Neural cell (in vitro differentiated cells): ENCODE results near the gene MAGOHB. TPM values are rescaled to one million over a fixed set of nuclear protein-coding genes. Genes with fewer than 3 reads are reported as not detected.
A peak's percentile ranks its signal among the peaks of the same experiment; 100 is the strongest.
"Not testable (repeated sequence)": the region's sequence is repeated elsewhere in the genome, so short reads cannot be mapped to it uniquely, and the experiment has no call there.

Source experiments
- H2AFZ ChIP-seq: fragments of 200-600, 300-800 bp; sonication (generic), shearing (Covaris generic); 2 replicates; pipeline ENCODE4 v1.6.0; 2014; ENCODE audit warnings: low read depth, mild to moderate bottlenecking, antibody characterized with exemption, low read length, moderate library complexity
- H3F3A ChIP-seq: fragments of 200-600 bp; shearing (Covaris generic); 2 replicates; pipeline ENCODE4 v1.6.1; 2016; ENCODE audit warnings: mild to moderate bottlenecking, moderate library complexity, mixed read lengths, antibody characterized with exemption, low read length; ENCODE audit not compliant: insufficient read depth, poor library complexity, severe bottlenecking
- H3K27ac ChIP-seq: fragments of 200-600, 300-800 bp; sonication (generic), shearing (Covaris generic); 2 replicates; pipeline ENCODE4 v1.5.1; 2014; ENCODE audit warnings: mild to moderate bottlenecking, low read length, moderate library complexity
- H3K27me3 ChIP-seq: fragments of 300-800, 200-600 bp; sonication (generic), shearing (Covaris generic); 2 replicates; pipeline ENCODE4 v1.6.0; 2014; ENCODE audit warnings: mild to moderate bottlenecking, low read depth, low read length, moderate library complexity; ENCODE audit not compliant: insufficient read depth
- H3K36me3 ChIP-seq: fragments of 300-800, 200-600 bp; sonication (generic), shearing (Covaris generic); 2 replicates; pipeline ENCODE4 v1.5.1; 2014; ENCODE audit warnings: mild to moderate bottlenecking, antibody characterized with exemption, low read length, moderate library complexity; ENCODE audit not compliant: insufficient read depth
- H3K4me2 ChIP-seq: fragments of 300-800, 200-600 bp; sonication (generic), shearing (Covaris generic); 2 replicates; pipeline ENCODE4 v1.6.0; 2014; ENCODE audit warnings: mild to moderate bottlenecking, low read length
- H3K4me3 ChIP-seq: fragments of 300-800, 200-600 bp; sonication (generic), shearing (Covaris generic); 2 replicates; pipeline ENCODE4 v1.5.1; 2014; ENCODE audit warnings: mild to moderate bottlenecking, low read length, moderate library complexity
- H3K79me2 ChIP-seq: fragments of 200-600 bp; shearing (Covaris generic); replicated peaks from 2 replicates; pipeline ENCODE4 v1.6.0; 2014; ENCODE audit warnings: mild to moderate bottlenecking, low read length, moderate library complexity; ENCODE audit not compliant: insufficient read depth
- H3K9ac ChIP-seq: fragments of 300-800, 200-600 bp; sonication (generic), shearing (Covaris generic); 2 replicates; pipeline ENCODE4 v1.6.1; 2016; ENCODE audit warnings: mild to moderate bottlenecking, low read length, mixed read lengths
- H3K9me2 ChIP-seq: fragments of 200-600 bp; shearing (Covaris generic); 2 replicates; pipeline ENCODE4 v1.6.1; 2016; ENCODE audit warnings: mild to moderate bottlenecking, low read length, mixed read lengths; ENCODE audit not compliant: insufficient read depth
- H3K9me3 ChIP-seq: fragments of 200-600, 300-800 bp; sonication (generic), shearing (Covaris generic); 2 replicates; pipeline ENCODE4 v1.6.1; 2016; ENCODE audit warnings: mild to moderate bottlenecking, mixed run types, low read length, moderate library complexity, mixed read lengths
- H4K20me1 ChIP-seq: fragments of 200-600 bp; shearing (Covaris generic); 2 replicates; pipeline ENCODE4 v1.6.1; 2016; ENCODE audit warnings: mild to moderate bottlenecking, mixed run types; ENCODE audit not compliant: insufficient read depth
- CTCF ChIP-seq: fragments of 450-650 bp; IDR thresholded peaks from 2 replicates; pipeline ENCODE4 v1.5.1; 2014; ENCODE audit warnings: antibody characterized with exemption, mild to moderate bottlenecking, moderate library complexity; ENCODE audit not compliant: poor library complexity, severe bottlenecking
- EP300 ChIP-seq: fragments of 450-650 bp; conservative IDR thresholded peaks from 2 replicates; pipeline ENCODE4 v1.6.1; 2014; ENCODE audit warnings: antibody characterized with exemption, mild to moderate bottlenecking, moderate library complexity; ENCODE audit not compliant: poor library complexity, severe bottlenecking
- EZH2 ChIP-seq: fragments of 200-600, 300-800 bp; shearing (Covaris generic), sonication (generic); IDR thresholded peaks from 2 replicates; pipeline ENCODE4 v1.6.1; 2014; ENCODE audit warnings: antibody characterized with exemption, low read length, borderline replicate concordance, mild to moderate bottlenecking; ENCODE audit not compliant: insufficient read depth, poor library complexity, severe bottlenecking
- MXI1 ChIP-seq: fragments of 450-650 bp; conservative IDR thresholded peaks from 2 replicates; pipeline ENCODE4 v1.6.1; 2014; ENCODE audit warnings: antibody characterized with exemption, mild to moderate bottlenecking; ENCODE audit not compliant: poor library complexity, severe bottlenecking
- POLR2AphosphoS5 ChIP-seq: IDR thresholded peaks from 2 replicates; pipeline ENCODE4 v1.6.1; 2012
- RAD21 ChIP-seq: fragments of 450-650 bp; conservative IDR thresholded peaks from 2 replicates; pipeline ENCODE4 v1.6.1; 2014; ENCODE audit warnings: antibody characterized with exemption, mild to moderate bottlenecking, moderate library complexity
- REST ChIP-seq: IDR thresholded peaks from 2 replicates; pipeline ENCODE4 v1.6.1; 2012; ENCODE audit warnings: borderline replicate concordance
- SMC3 ChIP-seq: fragments of 450-650 bp; conservative IDR thresholded peaks from 2 replicates; pipeline ENCODE4 v1.6.1; 2014; ENCODE audit warnings: antibody characterized with exemption, mild to moderate bottlenecking, moderate library complexity; ENCODE audit not compliant: poor library complexity
- TAF1 ChIP-seq: IDR thresholded peaks from 2 replicates; pipeline ENCODE4 v1.6.1; 2012; ENCODE audit warnings: low read depth
- polyA plus RNA-seq: library from polyadenylated mRNA; depleted of rRNA; stranded (reverse); fragments of >200 nt; gene quantifications from 2 replicates; pipeline ENCODE4 v1.2.3, GENCODE V29; 2014

The MAGOHB gene
- polyA plus RNA-seq, 1 donor from 2014 or later, result 43.3 TPM

- Histone ChIP-seq H3K36me3 (no peaks in the 10 kb centered on the region), H3K4me3 (no peak overlapping the region), H3K79me2 (no peaks in the 10 kb centered on the region), H3K27ac (no peak overlapping the region), H3K4me2 (no peak overlapping the region), H3K9me2 (no peaks in the 10 kb centered on the region), H3K9me3 (no peaks in the 10 kb centered on the region), H3K27me3 (no peaks in the 10 kb centered on the region), H4K20me1 (no peaks in the 10 kb centered on the region), H3K9ac (no peak overlapping the region), H2AFZ (no peak overlapping the region), H3F3A (no peaks in the 10 kb centered on the region)
- TF ChIP-seq RAD21, result no peak
These were observed 30.7 kb downstream of the MAGOHB start for GRCh38 chr12:10582704-10583103.

- H3K9me3 ChIP-seq, H3K4me2 ChIP-seq, H3K27ac ChIP-seq, H3K27me3 ChIP-seq, H3K9ac ChIP-seq, H3K9me2 ChIP-seq, H2AFZ ChIP-seq, H3K79me2 ChIP-seq, H3K4me3 ChIP-seq, H3F3A ChIP-seq, H3K36me3 ChIP-seq, H4K20me1 ChIP-seq: not testable (repeated sequence)
These were observed 31.3 kb downstream of the MAGOHB start for GRCh38 chr12:10582133-10582532.

- no peaks in the 10 kb centered on the region for H3K36me3 ChIP-seq
- H3F3A ChIP-seq, result no peaks in the 10 kb centered on the region
- no peak overlapping the region for H3K4me2 ChIP-seq
- no peaks in the 10 kb centered on the region for H3K9me2 ChIP-seq
- no peaks in the 10 kb centered on the region for H3K27me3 ChIP-seq
- H3K27ac ChIP-seq, result no peak overlapping the region
- H4K20me1 ChIP-seq, result no peaks in the 10 kb centered on the region
- H3K79me2 ChIP-seq, result no peaks in the 10 kb centered on the region
- H3K4me3 ChIP-seq, result no peak overlapping the region
- no peak for TF ChIP-seq MXI1
- TF ChIP-seq POLR2AphosphoS5, result peak; percentile 29
- TF ChIP-seq EZH2, result no peak
- no peak for TF ChIP-seq CTCF
- peak; percentile 37 for TF ChIP-seq REST
- TF ChIP-seq EP300, result peak; percentile 83
- TF ChIP-seq SMC3, result no peak
- no peak for TF ChIP-seq TAF1
- TF ChIP-seq RAD21, result no peak
- H3K9ac ChIP-seq, result no peak overlapping the region
- H2AFZ ChIP-seq, result no peak overlapping the region
- no peaks in the 10 kb centered on the region for H3K9me3 ChIP-seq
These were observed 39.1 kb downstream of the MAGOHB start for GRCh38 chr12:10574307-10574706.

- H3K27ac ChIP-seq, H3K79me2 ChIP-seq, H3K27me3 ChIP-seq, H2AFZ ChIP-seq, H4K20me1 ChIP-seq, H3K4me3 ChIP-seq, H3K4me2 ChIP-seq, H3K9me2 ChIP-seq, H3K36me3 ChIP-seq, H3F3A ChIP-seq, H3K9ac ChIP-seq, H3K9me3 ChIP-seq: not testable (repeated sequence)
These were observed 41.4 kb downstream of the MAGOHB start for GRCh38 chr12:10572021-10572490.
